Renal cortex interstitium (tissue), 15 donors: ENCODE results near the gene PRSS33. TPM values are rescaled to one million over a fixed set of nuclear protein-coding genes. Genes with fewer than 3 reads are reported as not detected.

Experiments
- DNase-seq, 11 donors: peaks; one replicate each; pipeline ENCODE4 v3.0.0-alpha.2; 2013; ENCODE audit warnings: low read depth in 9 of 11, low spot score in 4 of 11; ENCODE audit errors: extremely low read depth in 1 of 11
- long read RNA-seq, 16 experiments: transcript quantifications; one replicate each; lab custom pipeline, GENCODE V29; 2026
- polyA plus RNA-seq, 3 donors: library from polyadenylated mRNA; unstranded; fragments of 120-200 nt; gene quantifications; one replicate each; pipeline ENCODE4 v1.2.1, GENCODE V29; 2013; ENCODE audit not compliant: insufficient read length in 3 of 3

Gene PRSS33
- polyA plus RNA-seq: under 1 TPM in 2 of 3 donors, not detected in 1; 0.22 to 0.24 TPM
- long read RNA-seq, donor 1: 0 reads
- long read RNA-seq, donor 2: 0 reads
- long read RNA-seq, donor 3: 0 reads
- long read RNA-seq, donor 4: 0 reads
- long read RNA-seq, donor 5: 0 reads
- long read RNA-seq, donor 6: 0 reads
- long read RNA-seq, donor 7: 0 reads
- long read RNA-seq, donor 8: 0 reads
- long read RNA-seq, donor 9, partial matches to known transcripts: 0 of 1 reads
- long read RNA-seq, donor 9, other reads (novel, unspliced or antisense): 0 of 1 reads
- long read RNA-seq, donor 10: 0 reads
- long read RNA-seq, donor 11: 0 reads
- long read RNA-seq, donor 12: 0 reads
- long read RNA-seq, donor 13: 0 reads
- long read RNA-seq, donor 14: 0 reads
- long read RNA-seq, donor 15: 0 reads
- long read RNA-seq, donor 16: 0 reads

GRCh38 chr16:2787406-2787805, at the start of gene PRSS33:
TSS of gene PRSS33 (minus strand) at chr16:2787560. CDS start at chr16:2786547, 1,013 bp downstream.
- DNase-seq: no peak

- DNase-seq: no peak
Observed at GRCh38 chr16:2836646-2837508, 49.5 kb upstream of the PRSS33 start.

GRCh38 chr16:2835638-2836493, 48.5 kb upstream of the PRSS33 start:
- DNase-seq: no peak

- DNase-seq: no peak
Observed at GRCh38 chr16:2834968-2835367, 47.6 kb upstream of the PRSS33 start.

GRCh38 chr16:2833776-2834175, 46.4 kb upstream of the PRSS33 start:
- no peak for DNase-seq

GRCh38 chr16:2831203-2831602, 43.8 kb upstream of the PRSS33 start:
- no peak for DNase-seq

GRCh38 chr16:2830355-2830695, 43.0 kb upstream of the PRSS33 start:
- DNase-seq: no peak

- no peak for DNase-seq
Observed at GRCh38 chr16:2829501-2830354, 42.4 kb upstream of the PRSS33 start, which contains the start of gene ZG16B. TSS of gene ZG16B (plus strand) at chr16:2830303. CDS start at chr16:2830442, 139 bp downstream.

GRCh38 chr16:2828876-2829430, 41.6 kb upstream of the PRSS33 start:
- no peak for DNase-seq

GRCh38 chr16:2828521-2828840, 41.1 kb upstream of the PRSS33 start:
- DNase-seq: no peak

- no peak for DNase-seq
Observed at GRCh38 chr16:2827831-2828520, 40.6 kb upstream of the PRSS33 start.

- DNase-seq: no peak
Observed at GRCh38 chr16:2827374-2827791, 40.0 kb upstream of the PRSS33 start.

- no peak for DNase-seq
Observed at GRCh38 chr16:2826591-2827373, 39.4 kb upstream of the PRSS33 start.

GRCh38 chr16:2825906-2826305, 38.5 kb upstream of the PRSS33 start:
- DNase-seq: no peak

- DNase-seq: no peak
Observed at GRCh38 chr16:2825049-2825742, 37.8 kb upstream of the PRSS33 start.

- DNase-seq: no peak
Observed at GRCh38 chr16:2824626-2825025, 37.3 kb upstream of the PRSS33 start.
